ENCODE data around the gene ACP1.
A peak's percentile ranks its signal among the peaks of the same experiment; 100 is the strongest.

ACP1 gene

GRCh38 chr2:264493-265468, at the start of gene ACP1:
Gene ACP1 (plus strand): TSS chr2:264947. CDS start chr2:264965, 18 bp downstream.
- peak; percentile 84 to 91 for DNase-seq (ENCODE audit: low read depth in 2 of 2)

- no peak for DNase-seq (ENCODE audit: low read depth in 2 of 2)
Observed at GRCh38 chr2:216068-216467, 48.7 kb upstream of the ACP1 start.

- DNase-seq (ENCODE audit: low read depth in 2 of 2): no peak
Observed at GRCh38 chr2:223451-223850, 41.3 kb upstream of the ACP1 start.

- no peak for DNase-seq (ENCODE audit: low read depth in 2 of 2)
Observed at GRCh38 chr2:223971-224760, 40.6 kb upstream of the ACP1 start.

- no peak for DNase-seq (ENCODE audit: low read depth in 2 of 2)
Observed at GRCh38 chr2:228115-228514, 36.6 kb upstream of the ACP1 start.

GRCh38 chr2:228518-229278, 36.0 kb upstream of the ACP1 start:
- no peak for DNase-seq (ENCODE audit: low read depth in 2 of 2)

- no peak for DNase-seq (ENCODE audit: low read depth in 2 of 2)
Observed at GRCh38 chr2:231521-232185, 33.1 kb upstream of the ACP1 start.

- DNase-seq (ENCODE audit: low read depth in 2 of 2): no peak
Observed at GRCh38 chr2:233030-233429, 31.7 kb upstream of the ACP1 start.

GRCh38 chr2:234421-234820, 30.3 kb upstream of the ACP1 start:
- no peak for DNase-seq (ENCODE audit: low read depth in 2 of 2)

- DNase-seq (ENCODE audit: low read depth in 2 of 2): no peak
Observed at GRCh38 chr2:236993-237539, 27.7 kb upstream of the ACP1 start.

GRCh38 chr2:237878-238277, 26.9 kb upstream of the ACP1 start:
- DNase-seq (ENCODE audit: low read depth in 2 of 2): no peak

GRCh38 chr2:238431-238830, 26.3 kb upstream of the ACP1 start:
- no peak for DNase-seq (ENCODE audit: low read depth in 2 of 2)

GRCh38 chr2:238869-239268, 25.9 kb upstream of the ACP1 start:
- no peak for DNase-seq (ENCODE audit: low read depth in 2 of 2)

GRCh38 chr2:244547-244946, 20.2 kb upstream of the ACP1 start:
- DNase-seq (ENCODE audit: low read depth in 2 of 2): no peak

- no peak for DNase-seq (ENCODE audit: low read depth in 2 of 2)
Observed at GRCh38 chr2:246489-247144, 18.1 kb upstream of the ACP1 start.

GRCh38 chr2:248724-249123, 16.0 kb upstream of the ACP1 start:
- DNase-seq (ENCODE audit: low read depth in 2 of 2): no peak

- no peak for DNase-seq (ENCODE audit: low read depth in 2 of 2)
Observed at GRCh38 chr2:249538-250042, 15.2 kb upstream of the ACP1 start.

GRCh38 chr2:252001-252602, 12.6 kb upstream of the ACP1 start:
- DNase-seq (ENCODE audit: low read depth in 2 of 2): no peak

- DNase-seq (ENCODE audit: low read depth in 2 of 2): no peak
Observed at GRCh38 chr2:253202-253638, 11.5 kb upstream of the ACP1 start.

- no peak for DNase-seq (ENCODE audit: low read depth in 2 of 2)
Observed at GRCh38 chr2:254241-254640, 10.5 kb upstream of the ACP1 start.
